CD4-positive, alpha-beta T cell treated with Interferon alpha-2 for 1 hour (primary cell): ENCODE results near the gene WFDC10B.
"Not testable (repeated sequence)": the region's sequence is repeated elsewhere in the genome, so short reads cannot be mapped to it uniquely, and the experiment has no call there.

Source experiments
- DNase-seq, 2 donors: peaks; one replicate each; pipeline ENCODE4 v3.0.0-alpha.2; 2020 to 2022

WFDC10B gene

GRCh38 chr20:45646875-45647274 lies 57.9 kb downstream of the WFDC10B start:
- no peak for DNase-seq

DNA sequence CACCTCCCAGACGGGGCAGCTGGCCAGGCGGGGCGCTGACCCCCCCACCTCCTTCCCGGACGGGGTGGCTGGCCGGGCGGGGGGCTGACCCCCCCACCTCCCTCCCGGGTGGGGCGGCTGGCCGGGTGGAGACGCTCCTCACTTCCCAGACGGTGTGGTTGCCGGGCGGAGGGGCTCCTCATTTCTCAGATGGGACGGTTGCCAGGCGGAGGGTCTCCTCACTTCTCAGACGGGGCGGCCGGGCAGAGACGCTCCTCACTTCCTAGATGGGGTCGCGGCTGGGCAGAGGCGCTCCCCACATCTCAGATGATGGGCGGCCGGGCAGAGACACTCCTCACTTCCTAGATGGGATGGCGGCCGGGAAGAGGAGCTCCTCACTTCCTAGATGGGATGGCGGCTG lies 59.0 kb downstream of the WFDC10B start:
- not testable (repeated sequence) for DNase-seq

DNA sequence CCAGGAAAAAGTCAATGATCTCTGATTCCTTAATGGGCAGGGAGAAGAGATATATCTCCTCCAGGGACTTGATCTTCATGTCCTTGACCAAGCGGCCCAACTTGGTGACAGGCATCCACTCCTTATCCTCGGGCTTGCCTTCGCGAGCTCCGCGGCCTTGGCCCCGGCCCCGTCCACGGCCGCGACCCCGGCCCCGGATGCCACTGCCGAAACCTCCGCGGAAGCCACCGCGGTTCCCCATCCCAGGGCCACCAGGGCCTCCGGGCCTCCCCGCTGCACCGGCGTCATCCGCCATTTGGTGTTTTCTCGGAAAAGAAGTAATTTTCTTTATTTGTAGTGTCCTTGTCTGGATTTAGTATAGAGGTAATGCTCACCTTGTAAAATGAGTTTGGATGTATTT lies 63.7 kb downstream of the WFDC10B start:
- not testable (repeated sequence) for DNase-seq

GRCh38 chr20:45639687-45640086 lies 65.1 kb downstream of the WFDC10B start:
- no peak for DNase-seq

DNA sequence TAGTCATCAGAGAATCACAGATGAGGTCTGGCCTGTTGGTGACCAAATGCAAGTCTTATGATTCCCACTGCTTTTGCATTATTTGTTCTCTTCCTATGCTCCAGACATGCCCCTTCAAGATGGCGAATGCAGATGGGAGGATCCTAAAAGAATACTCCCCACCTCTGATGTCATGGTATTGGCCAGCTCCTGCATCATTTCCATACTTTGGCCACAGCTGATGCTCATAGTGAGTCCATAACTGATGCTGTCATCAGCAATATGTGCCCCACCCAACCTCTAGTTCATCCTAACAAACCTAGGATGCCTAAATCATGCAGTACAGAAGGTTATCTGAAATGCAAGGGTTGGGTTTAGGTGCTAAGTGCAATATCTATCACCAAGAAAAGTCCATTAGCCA lies 68.3 kb downstream of the WFDC10B start:
- DNase-seq = no peak
